Fibroblast of mammary gland (primary cell): ENCODE measurements around the gene PIK3R1.
A peak's percentile ranks its signal among the peaks of the same experiment; 100 is the strongest.
"Not testable (repeated sequence)": the region's sequence is repeated elsewhere in the genome, so short reads cannot be mapped to it uniquely, and the experiment has no call there.

Experiments used
- DNase-seq: peaks from one replicate; pipeline ENCODE4 v3.0.0-alpha.2; 2010; ENCODE audit warnings: low read depth
- H3K4me3 ChIP-seq: 2 replicates; pipeline ENCODE4 v1.5.1; 2011; ENCODE audit warnings: low read depth, mild to moderate bottlenecking, low read length, moderate library complexity; ENCODE audit not compliant: control insufficient read depth
- CTCF ChIP-seq: conservative IDR thresholded peaks from 2 replicates; pipeline ENCODE4 v1.5.1; 2011; ENCODE audit warnings: low read depth, low read length, inconsistent platforms; ENCODE audit not compliant: control insufficient read depth, insufficient read depth

Gene PIK3R1

GRCh38 chr5:68192679-68193060, 22.9 kb upstream of the PIK3R1 start:
- H3K4me3 ChIP-seq = no peak overlapping the region
- DNase-seq = no peak
- TF ChIP-seq CTCF = no peak

- H3K4me3 ChIP-seq = no peak overlapping the region
- DNase-seq = peak; percentile 12
- no peak for TF ChIP-seq CTCF
These were observed 22.0 kb upstream of the PIK3R1 start for GRCh38 chr5:68193481-68194036.

- no peak for TF ChIP-seq CTCF
- DNase-seq = peak; percentile 11
- no peak overlapping the region for H3K4me3 ChIP-seq
These were observed 21.2 kb upstream of the PIK3R1 start for GRCh38 chr5:68194386-68194785.

DNA sequence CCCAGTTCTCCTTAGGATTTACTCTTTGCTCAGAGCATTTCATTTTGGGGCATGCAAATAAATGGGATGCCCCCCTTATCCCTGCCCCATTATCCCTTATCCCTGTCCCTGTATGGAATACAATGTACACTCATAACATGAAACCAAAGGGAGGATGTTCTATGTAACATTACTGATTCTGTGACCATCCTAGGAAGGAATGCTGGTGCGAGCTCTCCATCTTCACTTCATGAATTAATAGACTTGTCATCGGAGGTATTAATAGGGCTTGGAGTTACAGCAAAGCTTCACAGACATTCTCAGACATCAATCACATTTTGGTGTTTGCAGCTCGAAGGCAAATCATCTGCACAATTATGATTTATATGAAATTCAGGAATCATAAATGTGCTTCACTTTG, 20.4 kb upstream of the PIK3R1 start:
- no peak for DNase-seq
- no peak for TF ChIP-seq CTCF
- no peak overlapping the region for H3K4me3 ChIP-seq

GRCh38 chr5:68196876-68197275, 18.7 kb upstream of the PIK3R1 start:
- H3K4me3 ChIP-seq = no peak overlapping the region
- no peak for DNase-seq
- TF ChIP-seq CTCF = no peak

DNA sequence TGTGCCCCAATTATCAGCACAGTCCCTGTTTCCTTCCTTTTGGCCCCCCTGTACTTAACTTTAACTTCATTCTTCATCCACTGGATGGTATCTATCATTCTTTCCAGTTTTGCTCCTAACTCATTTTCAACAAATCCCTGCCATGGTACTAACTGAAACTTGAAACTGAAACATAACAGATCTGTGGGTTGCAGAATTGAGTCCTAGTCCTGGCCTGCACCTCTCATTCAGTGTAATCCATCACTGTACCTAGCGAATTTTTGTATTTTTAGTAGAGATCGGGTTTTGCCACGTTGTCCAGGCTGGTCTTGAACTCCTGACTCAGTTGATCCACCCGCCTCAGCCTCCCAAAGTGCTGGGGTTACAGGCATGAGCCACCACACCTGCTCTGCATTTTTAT, 15.3 kb upstream of the PIK3R1 start:
- no peak for TF ChIP-seq CTCF
- no peak for DNase-seq
- no peak overlapping the region for H3K4me3 ChIP-seq

GRCh38 chr5:68210654-68211053, 4.9 kb upstream of the PIK3R1 start:
- not testable (repeated sequence) for H3K4me3 ChIP-seq, DNase-seq
